ENCODE results near the gene SLC22A7. TPM values are rescaled to one million over a fixed set of nuclear protein-coding genes. Genes with fewer than 3 reads are reported as not detected.

The SLC22A7 gene
- total and polyA plus RNA-seq, 2 of the 8 experiments (the other 6 are each of a cell fraction or from before 2014, with no cell fraction given) = not detected

- H3K9me3 ChIP-seq (ENCODE audit: insufficient read depth in 2 of 2, low read depth in 1 of 2, low read length in 1 of 2) = no peaks in the 10 kb centered on the region
- TF ChIP-seq NRF1 (IDR thresholded peaks at IDR 0.05; ENCODE audit: low read depth, low read length) = no peak
- no peak for TF ChIP-seq CHD1 (IDR thresholded peaks at IDR 0.05; ENCODE audit: low read depth, low read length)
- no peak for TF ChIP-seq SIN3A (conservative IDR thresholded peaks at IDR 0.05 in 1 of 2, IDR thresholded peaks at IDR 0.05 in 1 of 2; ENCODE audit: low read depth in 1 of 2, low read length in 2 of 2)
- TF ChIP-seq CTBP2 (IDR thresholded peaks at IDR 0.05; ENCODE audit: borderline replicate concordance, insufficient read depth, insufficient read length, low read length) = no peak
- no peak for TF ChIP-seq POLR2A (IDR thresholded peaks at IDR 0.05; ENCODE audit: control extremely low read depth in 1 of 2, low read depth in 2 of 2, low read length in 2 of 2)
- no peak for TF ChIP-seq SAP30 (IDR thresholded peaks at IDR 0.05; ENCODE audit: insufficient read depth, insufficient replicate concordance, low read length)
- no peak for TF ChIP-seq FOSL1 (IDR thresholded peaks at IDR 0.05; ENCODE audit: insufficient read depth, low read depth, low read length)
- no peak for TF ChIP-seq EZH2 (IDR thresholded peaks at IDR 0.05; ENCODE audit: low read depth, low read length, severe bottlenecking)
- TF ChIP-seq ASH2L (IDR thresholded peaks at IDR 0.05; ENCODE audit: low read length) = no peak
- no peak for TF ChIP-seq NANOG (IDR thresholded peaks at IDR 0.05; ENCODE audit: insufficient read depth, low read depth, low read length, poor library complexity, severe bottlenecking)
- no peak for TF ChIP-seq SIX5 (IDR thresholded peaks at IDR 0.05; ENCODE audit: low read depth, low read length)
- TF ChIP-seq RFX5 (IDR thresholded peaks at IDR 0.05; ENCODE audit: borderline replicate concordance, low read depth, low read length) = no peak
- TF ChIP-seq KDM1A (IDR thresholded peaks at IDR 0.05; ENCODE audit: borderline replicate concordance, low read length) = no peak
- no peak overlapping the region for H3K18ac ChIP-seq (ENCODE audit: extremely low read depth, low read length)
- POLR2A ChIA-PET (ENCODE audit: partially characterized antibody) = no interaction called here
- no peak overlapping the region for H3K4me3 ChIP-seq (ENCODE audit: extremely low read depth in 1 of 4, insufficient read depth in 2 of 4, low read depth in 3 of 4, low read length in 4 of 4)
- no peak overlapping the region for H4K91ac ChIP-seq (replicated peaks; ENCODE audit: insufficient read length, low read length)
- no peaks in the 10 kb centered on the region for H3K36me3 ChIP-seq (ENCODE audit: control insufficient read depth in 2 of 4, insufficient read depth in 4 of 4, low read length in 3 of 4)
- H2BK5ac ChIP-seq (ENCODE audit: low read depth, low read length) = no peak overlapping the region
- H3K4me2 ChIP-seq (ENCODE audit: insufficient read depth in 1 of 2, low read depth in 2 of 2, low read length in 2 of 2) = no peak overlapping the region
- H4K20me1 ChIP-seq (replicated peaks in 1 of 2; ENCODE audit: control insufficient read depth in 1 of 2, insufficient read depth in 2 of 2, low read length in 2 of 2) = no peaks in the 10 kb centered on the region
- no peak overlapping the region for H3K56ac ChIP-seq (replicated peaks; ENCODE audit: insufficient read length, low read depth, low read length)
- H3K79me2 ChIP-seq (ENCODE audit: control insufficient read depth in 1 of 2, insufficient read depth in 2 of 2, low read length in 2 of 2) = no peaks in the 10 kb centered on the region
- CTCF ChIA-PET (ENCODE audit: partially characterized antibody) = interaction anchor here (0.7 kb wide), 1 partner anchor 25 kb away, joined by 3 read pairs; no protein-coding TSS in a partner anchor
- H2AFZ ChIP-seq (ENCODE audit: low read length) = no peak overlapping the region
- peaks cover 2 to 19% (median 12%) of the 10 kb centered on the region in 4 experiments; a peak in 6 of 7 replicates for H3K4me1 ChIP-seq (replicated peaks in 1 of 4; ENCODE audit: control insufficient read depth in 3 of 4, insufficient read depth in 4 of 4, low read length in 3 of 4)
- H3K79me1 ChIP-seq (ENCODE audit: low read depth, low read length) = no peaks in the 10 kb centered on the region
- H3K14ac ChIP-seq (ENCODE audit: insufficient read length) = no peak overlapping the region
- no peak overlapping the region for H2AK5ac ChIP-seq (ENCODE audit: low read depth, low read length)
- no peak overlapping the region for H3K9ac ChIP-seq (replicated peaks in 1 of 4; ENCODE audit: extremely low read depth in 1 of 4, low read depth in 3 of 4, low read length in 3 of 4)
- H2BK120ac ChIP-seq (replicated peaks; ENCODE audit: low read depth, low read length) = no peak overlapping the region
- H2BK12ac ChIP-seq (ENCODE audit: low read depth, low read length) = no peak overlapping the region; the same call in 1 of the 2 replicates
- WGBS, 2 experiments (ENCODE audit: extremely low coverage in 1 of 2, insufficient coverage in 1 of 2, insufficient read length in 1 of 2, insufficient replicate concordance in 2 of 2, low coverage in 1 of 2, low lambda C conversion rate in 2 of 2, missing lambda C conversion rate in 1 of 2) = 88% methylated on average over 11 of the region's 18 CpGs; no CpG with 5 or more reads in 1 of the 2 experiments
- no peak overlapping the region for H3K23ac ChIP-seq (ENCODE audit: insufficient read length)
- no peak for DNase-seq (ENCODE audit: low read depth in 1 of 2, low spot score in 2 of 2)
- H3K4ac ChIP-seq (replicated peaks; ENCODE audit: insufficient read length, low read depth, low read length) = no peak overlapping the region
- FAIRE-seq = no peak
- H3K23me2 ChIP-seq (ENCODE audit: low read depth, low read length) = no peaks in the 10 kb centered on the region; the same call in 1 of the 2 replicates
- H3K27ac ChIP-seq (ENCODE audit: low read depth, low read length) = no peak overlapping the region
- H2BK15ac ChIP-seq (ENCODE audit: low read length) = no peak overlapping the region
- no peak overlapping the region for H4K5ac ChIP-seq (ENCODE audit: insufficient read length, low read depth, low read length)
- H4K8ac ChIP-seq (ENCODE audit: extremely low read depth, insufficient read depth, low read length) = no peak overlapping the region
- no peak overlapping the region for H2BK20ac ChIP-seq (ENCODE audit: low read length)
- H3K27me3 ChIP-seq (replicated peaks in 1 of 4; ENCODE audit: control insufficient read depth in 3 of 4, extremely low read depth in 1 of 4, insufficient read depth in 3 of 4, low read length in 3 of 4) = peaks cover 0 to 28% (median 19%) of the 10 kb centered on the region in 4 experiments; a peak in 5 of 7 replicates
These were observed 14.6 kb upstream of the SLC22A7 start for GRCh38 chr6:43283514-43283901.
